ENCODE data around the gene ARHGAP20.

The ARHGAP20 gene

GRCh38 chr11:110755941-110756340 is 43.7 kb upstream of the ARHGAP20 start:
- H3K27ac ChIP-seq = no peak overlapping the region
- TF ChIP-seq ZFX (IDR thresholded peaks at IDR 0.05; ENCODE audit: borderline replicate concordance) (no peak), CTCF (IDR thresholded peaks at IDR 0.05) (no peak)

GRCh38 chr11:110752890-110753289 is 40.7 kb upstream of the ARHGAP20 start:
- no peak for TF ChIP-seq CTCF (IDR thresholded peaks at IDR 0.05)
- TF ChIP-seq ZFX (IDR thresholded peaks at IDR 0.05; ENCODE audit: borderline replicate concordance) = no peak
- H3K27ac ChIP-seq = no peak overlapping the region

- no peak overlapping the region for H3K27ac ChIP-seq
- TF ChIP-seq ZFX (IDR thresholded peaks at IDR 0.05; ENCODE audit: borderline replicate concordance) = no peak
- TF ChIP-seq CTCF (IDR thresholded peaks at IDR 0.05) = no peak
These were observed 37.9 kb upstream of the ARHGAP20 start for GRCh38 chr11:110750100-110750499.

GRCh38 chr11:110747531-110747930 is 35.3 kb upstream of the ARHGAP20 start:
- TF ChIP-seq CTCF (IDR thresholded peaks at IDR 0.05) (no peak), ZFX (IDR thresholded peaks at IDR 0.05; ENCODE audit: borderline replicate concordance) (no peak)
- no peak overlapping the region for H3K27ac ChIP-seq

- H3K27ac ChIP-seq = no peak overlapping the region
- TF ChIP-seq CTCF (IDR thresholded peaks at IDR 0.05) (no peak), ZFX (IDR thresholded peaks at IDR 0.05; ENCODE audit: borderline replicate concordance) (no peak)
These were observed 26.4 kb upstream of the ARHGAP20 start for GRCh38 chr11:110738641-110739040.

- no peak for TF ChIP-seq ZFX (IDR thresholded peaks at IDR 0.05; ENCODE audit: borderline replicate concordance)
- H3K27ac ChIP-seq = no peak overlapping the region
These were observed 25.4 kb upstream of the ARHGAP20 start for GRCh38 chr11:110737593-110737992.

GRCh38 chr11:110736171-110736553 is 23.9 kb upstream of the ARHGAP20 start:
- no peak overlapping the region for H3K27ac ChIP-seq
- no peak for TF ChIP-seq ZFX (IDR thresholded peaks at IDR 0.05; ENCODE audit: borderline replicate concordance)
- no peak for TF ChIP-seq CTCF (IDR thresholded peaks at IDR 0.05)

GRCh38 chr11:110735455-110736170 is 23.4 kb upstream of the ARHGAP20 start:
- TF ChIP-seq ZFX (IDR thresholded peaks at IDR 0.05; ENCODE audit: borderline replicate concordance) = no peak
- no peak for TF ChIP-seq CTCF (IDR thresholded peaks at IDR 0.05)
- peak overlapping the region; percentile 22; the same call in 1 of the 2 replicates for H3K27ac ChIP-seq

Measured in 22Rv1 (cell line).